ENCODE measurements around the gene HTR3C. TPM values are rescaled to one million over a fixed set of nuclear protein-coding genes. Genes with fewer than 3 reads are reported as not detected.

The HTR3C gene
- polyA plus RNA-seq, 1 donor from 2014 or later, result not detected

- Histone ChIP-seq H3K9ac (ENCODE audit: low read length) (no peak overlapping the region), H4K20me1 (ENCODE audit: insufficient read depth) (no peaks in the 10 kb centered on the region), H3K9me3 (ENCODE audit: low read length) (no peaks in the 10 kb centered on the region), H3K79me2 (replicated peaks; ENCODE audit: insufficient read depth, low read length) (no peaks in the 10 kb centered on the region), H3K4me3 (ENCODE audit: low read length) (no peak overlapping the region), H2AFZ (ENCODE audit: low read depth, low read length) (no peak overlapping the region), H3K27ac (ENCODE audit: low read length) (no peak overlapping the region), H3K36me3 (ENCODE audit: insufficient read depth, low read length) (no peaks in the 10 kb centered on the region), H3K4me2 (ENCODE audit: low read length) (no peak overlapping the region), H3K27me3 (ENCODE audit: insufficient read depth, low read depth, low read length) (no peaks in the 10 kb centered on the region), H3F3A (ENCODE audit: insufficient read depth, low read length, poor library complexity, severe bottlenecking) (no peaks in the 10 kb centered on the region), H3K9me2 (ENCODE audit: insufficient read depth, low read length) (no peaks in the 10 kb centered on the region)
- TF ChIP-seq CTCF (IDR thresholded peaks at IDR 0.05; ENCODE audit: poor library complexity, severe bottlenecking) (no peak), SMC3 (conservative IDR thresholded peaks at IDR 0.05; ENCODE audit: poor library complexity) (no peak), EP300 (conservative IDR thresholded peaks at IDR 0.05; ENCODE audit: poor library complexity, severe bottlenecking) (no peak), EZH2 (IDR thresholded peaks at IDR 0.05; ENCODE audit: borderline replicate concordance, insufficient read depth, low read length, poor library complexity, severe bottlenecking) (no peak), RAD21 (conservative IDR thresholded peaks at IDR 0.05) (no peak), REST (IDR thresholded peaks at IDR 0.05; ENCODE audit: borderline replicate concordance) (no peak), TAF1 (IDR thresholded peaks at IDR 0.05; ENCODE audit: low read depth) (no peak), POLR2AphosphoS5 (IDR thresholded peaks at IDR 0.05) (no peak), MXI1 (conservative IDR thresholded peaks at IDR 0.05; ENCODE audit: poor library complexity, severe bottlenecking) (no peak)
Measured at GRCh38 chr3:184042617-184043016, 10.2 kb upstream of the HTR3C start.

- no peak for TF ChIP-seq REST (IDR thresholded peaks at IDR 0.05; ENCODE audit: borderline replicate concordance)
- no peak for TF ChIP-seq MXI1 (conservative IDR thresholded peaks at IDR 0.05; ENCODE audit: poor library complexity, severe bottlenecking)
- TF ChIP-seq POLR2AphosphoS5 (IDR thresholded peaks at IDR 0.05), result no peak
- no peak for TF ChIP-seq CTCF (IDR thresholded peaks at IDR 0.05; ENCODE audit: poor library complexity, severe bottlenecking)
- TF ChIP-seq SMC3 (conservative IDR thresholded peaks at IDR 0.05; ENCODE audit: poor library complexity), result no peak
- TF ChIP-seq TAF1 (IDR thresholded peaks at IDR 0.05; ENCODE audit: low read depth), result no peak
- no peak for TF ChIP-seq EP300 (conservative IDR thresholded peaks at IDR 0.05; ENCODE audit: poor library complexity, severe bottlenecking)
- no peak for TF ChIP-seq RAD21 (conservative IDR thresholded peaks at IDR 0.05)
- TF ChIP-seq EZH2 (IDR thresholded peaks at IDR 0.05; ENCODE audit: borderline replicate concordance, insufficient read depth, low read length, poor library complexity, severe bottlenecking), result no peak
- Histone ChIP-seq H3K4me2 (ENCODE audit: low read length) (no peak overlapping the region), H3K4me3 (ENCODE audit: low read length) (no peak overlapping the region), H3K9ac (ENCODE audit: low read length) (no peak overlapping the region), H2AFZ (ENCODE audit: low read depth, low read length) (no peak overlapping the region), H3K79me2 (replicated peaks; ENCODE audit: insufficient read depth, low read length) (no peaks in the 10 kb centered on the region), H3K27me3 (ENCODE audit: insufficient read depth, low read depth, low read length) (no peaks in the 10 kb centered on the region), H4K20me1 (ENCODE audit: insufficient read depth) (no peaks in the 10 kb centered on the region), H3K9me3 (ENCODE audit: low read length) (no peaks in the 10 kb centered on the region), H3K9me2 (ENCODE audit: insufficient read depth, low read length) (no peaks in the 10 kb centered on the region), H3K27ac (ENCODE audit: low read length) (no peak overlapping the region), H3K36me3 (ENCODE audit: insufficient read depth, low read length) (no peaks in the 10 kb centered on the region), H3F3A (ENCODE audit: insufficient read depth, low read length, poor library complexity, severe bottlenecking) (no peaks in the 10 kb centered on the region)
Measured at GRCh38 chr3:184045995-184046394, 6.9 kb upstream of the HTR3C start.

Measured in neural cell (in vitro differentiated cells).